Brain microvascular endothelial cell (primary cell): ENCODE measurements around the gene PCDHGC5.

Experiments
- DNase-seq: peaks from one replicate; pipeline ENCODE4 v3.0.0-alpha.2; 2020
- H3K27ac ChIP-seq: fragments of 250-450 bp; sonication (Bioruptor Pico); 2 replicates; pipeline ENCODE4 v1.5.1; 2020; ENCODE audit warnings: mild to moderate bottlenecking, moderate library complexity
- H3K27me3 ChIP-seq: fragments of 250-450 bp; sonication (Bioruptor Pico); replicated peaks from 2 replicates; pipeline ENCODE4 v1.5.1; 2020; ENCODE audit warnings: mild to moderate bottlenecking
- H3K36me3 ChIP-seq: fragments of 250-450 bp; sonication (Bioruptor Pico); replicated peaks from 2 replicates; pipeline ENCODE4 v1.5.1; 2020; ENCODE audit warnings: mild to moderate bottlenecking
- H3K4me3 ChIP-seq: 2 replicates; pipeline ENCODE4 v1.5.1; 2011; ENCODE audit warnings: low read depth, mild to moderate bottlenecking, control low read depth, low read length, moderate library complexity
- in situ Hi-C: cut with HindIII; loops from 2 replicates; pipeline ENCODE4 v1.10.0; 2017; ENCODE audit warnings: low sequenced_read_pairs, low pct_ligation_motif_present
- TF ChIP-seq, protein P1 (sequence below): IDR thresholded peaks from 2 replicates; pipeline ENCODE4 v1.5.1; 2011; ENCODE audit warnings: low read depth, mild to moderate bottlenecking, moderate library complexity, low read length, control low read depth, inconsistent platforms; ENCODE audit errors: missing control alignments

The PCDHGC5 gene

DNA sequence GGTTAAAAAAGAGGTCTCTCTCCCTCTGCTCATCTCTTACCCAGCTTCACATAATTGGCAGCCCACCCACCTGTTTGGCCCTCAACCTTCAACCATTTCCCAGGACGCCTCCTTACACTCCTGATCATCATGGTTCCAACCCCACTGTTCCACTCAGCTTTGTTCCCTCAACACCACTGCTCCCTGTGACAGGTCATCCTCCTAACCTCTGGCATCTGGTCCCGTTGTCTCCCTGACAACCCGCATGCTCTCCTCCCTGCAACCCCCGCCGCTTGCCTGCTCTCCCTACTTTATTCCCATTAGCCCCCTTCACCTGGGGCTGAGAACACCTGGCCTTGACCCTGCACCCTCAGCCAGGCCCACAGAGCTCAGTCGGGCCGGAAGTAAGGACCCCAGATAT is 12.9 kb downstream of the PCDHGC5 start:
- DNase-seq, result no peak
- Histone ChIP-seq H3K36me3 (peaks cover 6% of the 10 kb centered on the region), H3K27ac (no peak overlapping the region), H3K4me3 (no peak overlapping the region), H3K27me3 (no peaks in the 10 kb centered on the region)
- TF ChIP-seq, protein P1, sequence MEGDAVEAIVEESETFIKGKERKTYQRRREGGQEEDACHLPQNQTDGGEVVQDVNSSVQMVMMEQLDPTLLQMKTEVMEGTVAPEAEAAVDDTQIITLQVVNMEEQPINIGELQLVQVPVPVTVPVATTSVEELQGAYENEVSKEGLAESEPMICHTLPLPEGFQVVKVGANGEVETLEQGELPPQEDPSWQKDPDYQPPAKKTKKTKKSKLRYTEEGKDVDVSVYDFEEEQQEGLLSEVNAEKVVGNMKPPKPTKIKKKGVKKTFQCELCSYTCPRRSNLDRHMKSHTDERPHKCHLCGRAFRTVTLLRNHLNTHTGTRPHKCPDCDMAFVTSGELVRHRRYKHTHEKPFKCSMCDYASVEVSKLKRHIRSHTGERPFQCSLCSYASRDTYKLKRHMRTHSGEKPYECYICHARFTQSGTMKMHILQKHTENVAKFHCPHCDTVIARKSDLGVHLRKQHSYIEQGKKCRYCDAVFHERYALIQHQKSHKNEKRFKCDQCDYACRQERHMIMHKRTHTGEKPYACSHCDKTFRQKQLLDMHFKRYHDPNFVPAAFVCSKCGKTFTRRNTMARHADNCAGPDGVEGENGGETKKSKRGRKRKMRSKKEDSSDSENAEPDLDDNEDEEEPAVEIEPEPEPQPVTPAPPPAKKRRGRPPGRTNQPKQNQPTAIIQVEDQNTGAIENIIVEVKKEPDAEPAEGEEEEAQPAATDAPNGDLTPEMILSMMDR, result no peak
- in situ Hi-C loops, result loop anchor here (25.0 kb wide), 1 partner anchor 89 kb away; the partner anchor contains the start of genes PCDHGA10, PCDHGA11, PCDHGA9 and PCDHGB6

DNA sequence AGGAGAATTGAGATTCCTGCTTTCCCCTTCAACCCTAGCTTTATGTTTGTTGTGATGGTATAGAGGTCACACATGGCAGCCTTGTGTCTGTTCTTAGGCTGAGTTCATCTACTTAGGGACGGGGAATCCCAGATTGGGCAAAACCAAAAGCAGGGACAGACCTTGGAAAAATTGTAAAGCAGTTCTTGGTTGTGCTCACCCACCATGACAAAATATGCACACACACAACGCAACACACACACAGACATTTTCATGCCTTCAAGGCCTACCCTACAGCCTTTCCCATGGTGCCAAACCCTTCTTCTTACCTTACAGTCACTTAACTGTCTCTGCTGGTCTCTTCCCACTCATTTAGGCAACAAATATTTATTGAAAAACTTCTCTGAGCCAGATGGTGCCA is 14.8 kb downstream of the PCDHGC5 start:
- no peak overlapping the region for H3K4me3 ChIP-seq
- H3K27ac ChIP-seq, result no peak overlapping the region
- no peaks in the 10 kb centered on the region for H3K27me3 ChIP-seq
- in situ Hi-C loops, result loop anchor here (25.0 kb wide), 1 partner anchor 91 kb away; the partner anchor contains the start of genes PCDHGA10, PCDHGA11, PCDHGA9 and PCDHGB6
- DNase-seq, result no peak
- no peaks in the 10 kb centered on the region for H3K36me3 ChIP-seq
- TF ChIP-seq, protein P1, result no peak

DNA sequence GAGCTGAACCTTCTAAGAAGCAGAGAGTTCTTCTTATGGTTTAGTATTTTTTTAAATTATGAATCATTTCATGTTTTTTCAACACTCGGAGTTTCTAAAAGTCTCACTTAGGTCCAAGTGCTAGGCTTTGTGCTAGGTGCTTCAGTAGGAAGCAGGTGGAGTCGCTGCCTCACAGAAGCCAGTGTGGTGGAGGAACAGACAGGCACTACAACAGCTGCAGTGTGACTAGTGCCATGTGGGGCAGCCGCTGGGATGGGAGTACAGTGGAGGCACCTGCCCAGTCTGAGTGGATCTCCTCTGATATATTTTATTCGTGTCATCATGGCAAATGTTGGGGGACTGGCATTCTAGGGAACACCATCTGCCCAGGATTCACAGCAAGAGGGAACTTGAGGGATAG is 15.3 kb downstream of the PCDHGC5 start:
- Histone ChIP-seq H3K36me3 (no peaks in the 10 kb centered on the region), H3K27me3 (no peaks in the 10 kb centered on the region), H3K27ac (no peak overlapping the region), H3K4me3 (no peak overlapping the region)
- DNase-seq, result no peak
- in situ Hi-C loops, result loop anchor here (25.0 kb wide), 1 partner anchor 92 kb away; the partner anchor contains the start of genes PCDHGA10, PCDHGA11, PCDHGA9 and PCDHGB6
- TF ChIP-seq, protein P1, result no peak

DNA sequence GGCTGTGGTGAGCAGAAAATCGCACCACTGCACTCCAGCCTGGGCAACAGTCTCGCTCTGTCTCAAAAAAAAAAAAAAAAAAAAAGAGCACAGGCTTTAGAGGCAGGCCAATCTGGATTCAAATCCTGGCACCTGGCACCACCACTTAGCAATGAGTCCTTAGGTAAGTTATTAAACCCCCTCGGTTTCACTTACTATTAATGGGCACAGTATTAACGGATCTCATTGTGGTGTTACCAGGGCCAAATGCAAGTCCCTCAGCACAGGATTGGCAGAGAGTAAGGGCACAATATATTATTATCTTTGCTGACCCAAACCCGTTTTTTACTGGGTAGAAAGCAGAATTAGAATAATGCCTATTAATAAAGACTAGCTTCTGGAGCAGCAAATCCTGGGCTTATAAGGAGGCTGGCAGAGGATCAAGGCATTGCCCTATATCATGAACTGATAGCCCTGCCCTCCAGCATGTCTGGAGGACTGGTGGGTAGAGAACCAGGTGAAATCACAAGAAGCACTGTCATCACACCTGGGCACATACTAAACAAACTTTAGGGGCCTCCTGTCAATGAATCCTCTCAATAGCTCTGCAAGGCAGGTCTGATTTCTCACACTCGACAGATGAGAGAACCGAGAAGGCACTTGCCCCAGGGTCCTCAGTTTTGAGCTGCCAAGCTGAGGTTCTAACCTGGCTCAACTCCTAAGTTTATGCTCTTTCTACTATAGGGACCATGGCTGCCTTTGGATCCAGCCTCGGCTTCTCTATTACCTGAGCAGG is 17.7 kb downstream of the PCDHGC5 start:
- TF ChIP-seq, protein P1, result no peak
- DNase-seq, result no peak
- Histone ChIP-seq H3K36me3 (peaks cover 9% of the 10 kb centered on the region), H3K27ac (no peak overlapping the region), H3K27me3 (no peaks in the 10 kb centered on the region), H3K4me3 (no peak overlapping the region)
- in situ Hi-C loops, result loop anchor here (25.0 kb wide), 1 partner anchor 94 kb away; the partner anchor contains the start of genes PCDHGA10, PCDHGA11, PCDHGA9 and PCDHGB6

DNA sequence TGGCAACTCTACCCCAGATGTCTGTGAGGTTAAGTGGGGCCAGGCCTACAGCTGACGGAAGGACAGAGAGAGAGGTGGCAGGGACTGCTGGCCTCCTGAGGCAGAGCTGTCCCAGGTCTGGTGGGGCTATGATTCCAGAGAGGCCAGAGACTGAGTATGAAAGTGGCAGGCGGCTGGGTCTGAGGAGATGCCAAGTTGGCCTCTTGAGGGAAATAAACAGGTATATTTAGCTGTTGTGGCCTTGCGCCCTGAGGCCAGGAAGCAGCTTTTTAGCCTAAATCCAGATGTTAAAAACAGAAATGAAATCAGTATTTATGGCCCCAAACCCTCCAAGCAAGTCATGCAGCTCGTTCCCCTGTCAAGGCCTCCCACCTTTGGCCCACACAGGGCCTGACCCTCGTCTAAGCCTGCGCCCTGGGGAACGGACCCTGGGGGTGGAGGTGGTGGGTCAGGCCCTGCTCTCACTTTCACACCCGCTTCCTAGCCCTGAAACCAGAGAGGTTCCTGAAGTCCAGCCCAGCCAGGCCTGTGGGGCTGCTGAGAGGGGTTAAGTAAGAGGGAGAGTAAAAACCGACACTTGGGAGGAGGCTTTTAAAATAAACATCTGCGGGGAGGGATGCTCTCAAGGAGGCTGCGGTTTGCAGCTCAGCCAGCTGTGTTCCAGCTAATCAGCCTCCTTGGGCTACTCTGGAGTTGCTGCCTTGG is 18.7 kb downstream of the PCDHGC5 start:
- TF ChIP-seq, protein P1, result no peak
- no peak overlapping the region for H3K4me3 ChIP-seq
- H3K27ac ChIP-seq, result peak overlapping the region; percentile 84

More for the DNA sequence above, 18.7 kb downstream of the PCDHGC5 start:
- no peaks in the 10 kb centered on the region for H3K27me3 ChIP-seq
- in situ Hi-C loops, result loop anchor here (25.0 kb wide), 1 partner anchor 95 kb away; the partner anchor contains the start of genes PCDHGA10, PCDHGA11, PCDHGA9 and PCDHGB6
- H3K36me3 ChIP-seq, result peaks cover 14% of the 10 kb centered on the region
- peak; percentile 64 for DNase-seq
